Renal pelvis (tissue), 12 donors: ENCODE measurements around the gene CEP85L. TPM values are rescaled to one million over a fixed set of nuclear protein-coding genes. Genes with fewer than 3 reads are reported as not detected.

Source experiments
- DNase-seq: peaks from one replicate; pipeline ENCODE4 v3.0.0-alpha.2; 2013
- long read RNA-seq, 16 experiments: transcript quantifications; one replicate each; lab custom pipeline, GENCODE V29; 2026
- polyA plus RNA-seq, 3 donors: library from polyadenylated mRNA; unstranded; fragments of 120-200 nt; gene quantifications; one replicate each; pipeline ENCODE4 v1.2.1, GENCODE V29; 2013; ENCODE audit not compliant: insufficient read length in 3 of 3

CEP85L gene
- 1 to 10 TPM; 6.3 to 6.4 (median 6.4) TPM for polyA plus RNA-seq
- long read RNA-seq, donor 1, full-length matches to known transcripts, result 1 of 1 reads
- long read RNA-seq, donor 1, partial matches to known transcripts, result 0 of 1 reads
- long read RNA-seq, donor 1, other reads (novel, unspliced or antisense), result 0 of 1 reads
- long read RNA-seq, donor 2, full-length matches to known transcripts, result 2 of 2 reads
- long read RNA-seq, donor 2, partial matches to known transcripts, result 0 of 2 reads
- long read RNA-seq, donor 2, other reads (novel, unspliced or antisense), result 0 of 2 reads
- long read RNA-seq, donor 3, full-length matches to known transcripts, result 1 of 1 reads
- long read RNA-seq, donor 3, partial matches to known transcripts, result 0 of 1 reads
- long read RNA-seq, donor 3, other reads (novel, unspliced or antisense), result 0 of 1 reads
- long read RNA-seq, donor 4, result 0 reads
- long read RNA-seq, donor 5, result 0 reads
- long read RNA-seq, donor 6, full-length matches to known transcripts, result 1 of 1 reads
- long read RNA-seq, donor 6, partial matches to known transcripts, result 0 of 1 reads
- long read RNA-seq, donor 6, other reads (novel, unspliced or antisense), result 0 of 1 reads
- long read RNA-seq, donor 7, full-length matches to known transcripts, result 1 of 1 reads
- long read RNA-seq, donor 7, partial matches to known transcripts, result 0 of 1 reads
- long read RNA-seq, donor 7, other reads (novel, unspliced or antisense), result 0 of 1 reads
- long read RNA-seq, donor 8, result 0 reads
- long read RNA-seq, donor 9, full-length matches to known transcripts, result 1 of 1 reads
- long read RNA-seq, donor 9, partial matches to known transcripts, result 0 of 1 reads
- long read RNA-seq, donor 9, other reads (novel, unspliced or antisense), result 0 of 1 reads
- long read RNA-seq, donor 10, result 0 reads
- long read RNA-seq, donor 11, full-length matches to known transcripts, result 1 of 1 reads
- long read RNA-seq, donor 11, partial matches to known transcripts, result 0 of 1 reads
- long read RNA-seq, donor 11, other reads (novel, unspliced or antisense), result 0 of 1 reads
- long read RNA-seq, donor 12, result 0 reads
- long read RNA-seq, donor 13, partial matches to known transcripts, result 10 of 10 reads
- long read RNA-seq, donor 13, other reads (novel, unspliced or antisense), result 0 of 10 reads
- long read RNA-seq, donor 14, result 0 reads
- long read RNA-seq, donor 15, result 0 reads
- long read RNA-seq, donor 16, full-length matches to known transcripts, result 1 of 1 reads
- long read RNA-seq, donor 16, partial matches to known transcripts, result 0 of 1 reads
- long read RNA-seq, donor 16, other reads (novel, unspliced or antisense), result 0 of 1 reads

DNA sequence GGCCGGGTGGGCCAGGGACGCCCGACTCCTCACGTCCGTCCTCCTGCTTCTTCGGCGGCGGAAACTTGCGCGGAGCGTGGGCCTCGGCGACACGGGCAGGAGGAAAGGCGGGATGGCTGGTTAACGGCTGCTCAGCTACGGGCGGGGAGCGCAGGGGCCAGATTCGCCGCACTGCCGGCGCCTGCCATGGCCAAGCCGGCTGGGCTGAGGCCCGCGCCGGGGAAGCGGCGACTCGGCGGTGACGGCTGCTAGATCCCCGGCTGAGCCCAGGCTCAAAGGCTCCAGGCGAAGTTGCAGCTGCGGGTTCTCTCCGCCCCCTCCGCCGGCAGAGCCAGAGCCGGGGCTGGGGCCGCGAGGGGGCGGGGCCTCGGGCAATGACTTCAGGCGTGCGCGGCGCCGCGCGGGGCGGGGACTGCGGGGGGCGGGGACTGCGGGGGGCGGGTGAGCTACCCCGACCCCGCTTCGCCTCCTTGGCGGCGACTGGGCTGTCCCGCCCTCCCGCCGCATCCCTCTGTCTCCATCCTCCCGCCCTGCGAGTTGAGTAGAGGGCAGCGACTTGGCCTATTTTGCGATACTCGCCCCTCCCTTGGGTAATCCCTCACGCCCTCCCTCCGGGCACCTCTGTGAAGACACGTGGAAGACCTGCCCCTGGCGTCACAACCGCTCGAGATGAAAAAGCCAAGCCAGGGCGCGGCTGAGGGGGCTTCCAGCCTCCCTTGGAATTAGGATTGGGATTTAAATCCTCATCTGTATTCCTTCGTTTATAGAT lies at the start of gene CEP85L:
Gene CEP85L (minus strand): TSS at position 310 of the 769 bp plus-strand sequence. CDS start 322 bp downstream, outside the sequence.
- DNase-seq, result peak; percentile 90

DNA sequence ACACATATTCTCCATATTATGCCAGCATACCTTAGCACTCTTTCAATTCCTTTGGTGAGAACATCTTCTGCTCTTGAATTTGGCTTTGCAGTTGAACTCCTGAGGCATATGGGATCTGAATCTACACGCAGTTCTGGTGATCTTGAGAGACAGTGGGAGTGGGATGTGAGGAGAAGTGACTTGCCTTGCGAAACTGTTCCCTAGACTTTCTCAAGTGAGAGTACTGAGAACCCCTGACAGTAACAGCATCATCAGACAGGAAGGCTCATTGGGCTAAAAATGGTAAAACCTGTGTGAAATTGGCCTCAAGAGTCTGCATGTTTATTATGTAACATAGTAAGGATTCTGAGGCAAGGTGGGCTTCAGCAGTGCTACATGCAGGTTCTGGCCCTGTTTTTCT lies 49.1 kb upstream of the CEP85L start:
- DNase-seq, result no peak

DNA sequence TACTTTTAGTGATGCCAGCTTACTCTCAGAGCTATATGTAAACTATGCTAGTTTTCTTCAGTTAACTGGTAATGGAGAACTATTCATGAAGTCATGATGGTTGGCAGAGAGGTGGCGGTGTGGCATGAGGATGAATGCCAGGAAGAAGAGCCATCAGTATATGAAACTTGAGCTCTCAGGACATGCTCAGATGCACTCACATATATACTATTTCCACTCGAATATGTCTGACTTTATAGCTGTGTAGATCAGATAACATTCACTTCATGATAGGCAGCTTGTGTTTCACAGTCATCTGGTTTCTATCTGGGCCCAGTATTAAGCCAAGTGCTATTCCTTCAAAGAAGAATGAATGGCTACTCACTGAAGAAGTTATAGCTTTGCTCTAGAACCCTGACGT lies 46.2 kb upstream of the CEP85L start:
- no peak for DNase-seq

DNA sequence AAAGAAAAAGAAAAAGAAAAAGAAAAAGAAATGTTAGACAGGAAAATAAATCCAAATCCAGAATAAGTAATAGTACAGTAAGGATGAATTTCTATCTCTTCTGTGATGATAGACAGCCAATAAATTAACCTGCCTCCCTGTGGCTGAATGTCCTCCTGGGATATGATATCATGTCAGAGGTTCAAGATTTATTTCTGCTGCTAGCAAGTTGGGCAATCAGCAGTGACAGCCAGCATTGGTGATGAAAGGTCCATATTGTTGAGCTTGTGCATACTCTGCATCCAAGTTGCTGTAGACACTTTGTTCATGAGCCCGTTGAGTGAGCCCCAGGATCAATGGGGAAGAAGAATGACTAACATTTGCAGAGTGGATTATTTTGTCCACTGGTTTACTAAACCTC lies 44.9 kb upstream of the CEP85L start:
- no peak for DNase-seq

DNA sequence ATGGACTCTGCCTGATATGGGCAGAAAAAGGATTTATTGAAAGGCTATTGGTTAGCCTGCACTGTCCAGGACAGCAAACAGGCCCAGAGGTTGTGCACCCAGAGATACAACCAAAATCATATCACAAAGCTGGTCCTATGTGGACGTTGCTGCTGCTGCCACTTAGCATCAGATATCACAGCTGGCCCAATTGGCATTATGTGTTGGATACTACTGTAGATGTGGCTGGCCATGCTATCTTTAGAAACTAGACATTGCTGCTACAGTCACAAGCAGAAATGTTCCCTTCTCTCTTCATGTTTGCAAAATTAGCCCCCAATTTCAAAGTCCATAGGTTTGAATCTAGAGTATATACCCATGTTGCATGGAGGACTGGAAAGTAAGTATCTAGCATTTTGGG lies 42.2 kb upstream of the CEP85L start:
- DNase-seq, result no peak

DNA sequence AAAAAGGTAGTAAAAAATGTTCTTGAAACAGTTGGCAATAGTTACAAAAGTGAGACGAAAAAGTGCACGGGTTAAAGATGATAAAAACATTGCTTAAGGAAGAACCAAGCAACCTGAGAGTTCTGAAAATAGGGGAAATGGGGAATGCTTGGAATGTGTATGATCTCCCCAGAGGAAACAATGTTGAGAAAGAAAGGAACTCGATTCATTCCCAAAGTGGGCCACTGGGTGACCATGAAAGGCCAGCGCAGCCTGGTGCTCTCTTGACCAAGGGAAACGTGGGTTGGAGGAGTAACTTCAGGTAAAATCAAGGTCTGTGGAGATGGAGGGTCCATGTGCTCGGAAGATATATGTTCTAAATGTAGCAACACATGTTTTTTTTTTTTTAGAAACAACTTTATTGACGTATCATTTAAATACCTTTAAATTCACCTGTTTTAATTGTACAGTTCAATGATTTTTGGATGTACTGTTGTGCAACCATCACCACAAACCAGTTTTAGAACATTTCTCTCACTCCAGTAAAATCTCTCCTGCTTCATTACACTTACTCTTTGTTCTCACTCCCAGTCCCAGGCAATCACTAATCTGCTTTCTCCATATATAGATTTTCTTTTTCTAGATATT lies 34.5 kb upstream of the CEP85L start:
- no peak for DNase-seq

DNA sequence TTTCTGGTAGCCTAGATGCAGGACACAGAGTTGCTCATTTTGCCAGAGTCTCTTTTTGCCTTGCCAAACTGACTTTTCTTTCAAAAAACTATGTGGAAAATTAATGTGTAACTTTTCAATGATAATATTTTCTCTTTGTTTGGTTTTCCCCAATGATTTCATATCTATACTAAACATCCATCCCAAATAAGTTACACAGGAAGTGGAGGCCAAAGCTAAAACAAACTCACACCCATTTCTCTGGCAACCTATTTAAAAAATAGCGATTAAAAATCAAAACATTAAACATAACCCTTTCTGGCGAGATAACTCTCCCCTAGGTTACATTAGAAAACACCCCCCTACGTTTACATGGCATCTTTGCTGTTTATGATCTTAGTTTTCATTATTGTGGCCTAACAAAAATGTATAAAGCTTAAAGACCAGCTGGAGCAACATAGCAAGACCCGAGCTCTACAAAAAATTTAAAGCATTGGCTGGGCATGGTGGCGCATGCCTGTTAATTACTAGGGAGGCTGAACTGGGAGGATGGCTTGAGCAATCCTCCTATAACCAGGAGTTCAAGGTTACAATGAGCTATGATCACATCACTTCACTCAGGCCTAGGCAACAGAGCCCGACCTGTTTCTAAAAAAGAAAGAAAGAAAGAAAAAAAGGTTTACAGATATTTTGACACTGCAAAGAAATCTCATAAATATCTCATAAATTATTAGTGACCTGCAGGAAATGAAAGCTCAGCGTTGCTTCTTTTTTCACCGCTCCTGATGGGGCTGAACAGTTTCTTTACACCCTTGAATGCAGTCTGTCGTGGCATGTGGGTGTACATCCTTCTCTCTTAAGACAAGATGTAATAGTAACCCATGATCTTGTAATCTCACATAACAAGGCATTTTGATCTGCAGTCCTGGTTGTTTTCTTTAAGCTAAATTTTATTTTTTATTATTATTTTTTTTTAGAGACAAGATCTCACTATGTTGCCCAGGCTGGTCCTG lies 32.8 kb upstream of the CEP85L start:
- no peak for DNase-seq

DNA sequence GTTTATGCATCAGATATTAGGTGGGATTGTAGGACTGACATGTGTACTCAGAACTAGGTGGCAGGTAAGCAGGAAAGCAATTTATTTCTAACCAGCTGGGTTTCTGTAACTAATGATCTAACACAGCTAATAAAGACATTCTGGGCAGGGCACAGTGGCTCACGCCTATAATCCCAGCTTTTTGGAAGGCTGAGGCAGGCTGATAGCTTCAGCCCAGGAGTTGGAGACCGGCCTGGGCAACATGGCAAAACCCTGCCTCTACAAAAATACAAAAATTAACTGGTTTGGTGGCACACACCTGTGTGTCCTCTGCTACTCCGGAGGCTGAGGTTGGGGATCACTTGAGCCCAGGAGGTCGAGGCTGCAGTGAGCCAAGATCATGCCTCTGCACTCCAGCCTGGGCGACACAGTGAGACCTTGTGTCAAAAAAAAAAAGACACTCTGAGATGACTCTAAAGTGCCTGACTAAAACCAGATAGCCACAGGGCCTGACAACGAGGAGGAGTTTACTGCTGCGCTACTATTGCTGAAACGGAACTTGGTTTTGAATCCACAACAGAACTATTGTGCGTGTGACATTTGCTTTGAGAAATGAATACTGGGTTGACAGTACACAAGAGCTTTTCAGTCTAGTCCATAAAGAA lies 29.2 kb upstream of the CEP85L start:
- no peak for DNase-seq

DNA sequence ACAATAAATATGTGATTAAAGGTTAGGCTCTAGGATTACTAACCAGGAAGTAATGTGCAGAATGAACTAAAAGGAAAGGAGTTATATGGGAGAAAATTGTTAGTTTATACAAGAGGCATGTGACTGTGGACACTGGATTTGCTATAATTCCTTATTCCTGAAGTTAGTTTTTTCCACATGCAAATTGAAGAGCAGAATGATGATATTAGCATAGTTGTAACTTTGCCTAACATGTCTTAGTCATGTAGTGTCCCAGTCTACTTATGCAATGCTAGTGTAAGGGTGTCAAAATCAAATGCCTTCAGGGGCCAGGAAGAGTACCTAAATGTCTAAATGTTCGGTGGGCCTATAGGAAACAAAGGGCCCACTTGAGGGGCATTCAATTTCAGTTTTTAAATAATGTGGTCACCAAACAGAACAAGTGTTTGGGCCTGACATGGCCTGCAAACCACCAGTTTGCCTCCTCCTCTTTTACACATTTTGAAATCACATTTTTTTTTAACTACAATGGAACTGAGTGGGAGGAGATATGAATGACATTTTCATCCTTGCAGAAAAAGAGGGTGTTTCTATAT lies 28.0 kb upstream of the CEP85L start:
- DNase-seq, result no peak

DNA sequence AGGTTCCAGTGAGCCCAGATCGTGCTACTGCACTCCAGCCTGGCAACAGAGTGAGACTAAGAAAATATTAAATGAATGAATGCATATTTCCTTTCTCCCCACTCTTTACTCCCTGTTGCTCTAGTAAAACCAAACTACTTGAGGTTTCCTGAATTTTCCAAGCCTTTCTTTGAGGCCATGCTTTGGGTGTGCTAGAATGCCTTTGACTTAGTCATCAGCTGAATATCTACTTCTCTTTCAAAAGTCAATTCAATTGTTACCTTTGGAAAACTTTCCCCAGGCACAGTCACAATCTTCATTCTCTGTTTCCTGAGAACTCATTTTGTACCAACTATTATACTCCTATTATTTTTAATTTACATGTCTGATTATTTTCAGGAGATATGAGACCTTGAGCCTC lies 27.5 kb upstream of the CEP85L start:
- no peak for DNase-seq

DNA sequence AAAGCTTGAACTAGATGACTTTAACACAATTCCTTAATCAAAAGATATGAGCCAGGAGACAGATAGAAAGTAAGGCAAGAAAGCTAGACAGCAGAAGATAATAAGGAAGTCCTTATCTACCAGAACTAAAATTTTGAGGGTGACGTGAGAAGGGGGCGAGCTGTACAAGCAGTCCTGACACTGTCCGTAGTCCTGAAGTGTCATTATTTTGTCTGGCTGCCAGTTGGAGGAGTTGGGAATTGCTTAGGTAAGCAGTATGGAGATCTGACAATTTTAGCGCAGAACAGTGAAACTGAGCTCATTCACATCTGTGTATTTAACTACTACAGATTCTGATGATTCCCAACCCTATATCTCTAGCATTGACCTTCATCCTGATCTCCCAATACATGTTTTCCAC lies 25.8 kb upstream of the CEP85L start:
- no peak for DNase-seq

DNA sequence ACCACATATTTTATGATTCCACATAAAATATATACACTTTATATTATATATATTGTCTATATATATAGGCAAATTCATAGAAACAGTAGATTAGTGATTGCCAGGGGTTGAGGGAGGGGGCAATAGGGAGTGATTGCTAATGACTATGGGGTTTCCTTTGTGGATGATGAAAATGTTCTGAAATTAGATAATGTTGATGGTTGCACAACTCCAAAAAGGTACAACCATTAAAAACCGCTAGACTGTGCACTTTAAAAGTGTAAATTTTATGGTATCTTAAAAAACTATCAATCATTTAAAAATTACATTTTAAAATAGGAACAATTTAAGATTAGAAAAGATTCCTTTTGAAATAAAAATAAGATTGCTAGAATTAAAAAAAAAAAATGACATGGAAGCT lies 23.8 kb upstream of the CEP85L start:
- DNase-seq, result no peak

DNA sequence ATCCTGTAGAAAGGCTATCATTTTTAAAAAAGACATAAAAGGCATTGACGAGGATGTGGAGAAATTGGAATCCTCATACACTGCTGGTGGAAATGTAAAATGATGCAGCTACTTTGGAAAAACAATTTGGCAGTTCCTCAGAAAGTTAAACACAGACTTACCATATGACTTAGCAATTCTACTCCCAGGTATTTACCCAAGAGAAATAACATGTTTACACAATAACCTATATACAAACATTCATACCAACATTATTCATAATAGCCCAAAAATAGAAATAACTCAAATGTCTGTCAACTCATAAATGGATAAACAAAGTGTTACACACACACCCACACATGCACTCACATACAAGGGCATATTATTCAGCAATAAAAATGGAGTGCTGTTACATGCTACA lies 23.4 kb upstream of the CEP85L start:
- no peak for DNase-seq

DNA sequence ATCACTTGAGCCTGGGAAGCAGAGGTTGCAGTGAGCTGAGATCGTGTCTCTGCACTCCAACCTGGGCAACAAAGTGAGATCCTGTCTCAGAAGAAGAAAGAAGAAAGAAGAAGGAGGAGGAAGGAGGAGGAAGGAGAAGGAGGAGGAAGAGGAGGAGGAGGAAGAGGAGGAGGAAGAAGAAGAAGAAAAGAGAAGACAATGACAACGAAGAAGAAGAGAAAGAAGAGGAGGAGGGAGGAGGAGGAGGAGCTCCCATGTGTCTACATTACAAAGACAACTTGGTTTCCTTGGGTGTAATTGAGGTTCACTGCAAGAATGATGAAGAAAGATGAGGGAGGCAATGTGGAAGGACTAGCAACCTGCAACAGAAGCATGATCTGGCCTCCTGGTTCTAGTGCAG lies 21.3 kb upstream of the CEP85L start:
- no peak for DNase-seq

DNA sequence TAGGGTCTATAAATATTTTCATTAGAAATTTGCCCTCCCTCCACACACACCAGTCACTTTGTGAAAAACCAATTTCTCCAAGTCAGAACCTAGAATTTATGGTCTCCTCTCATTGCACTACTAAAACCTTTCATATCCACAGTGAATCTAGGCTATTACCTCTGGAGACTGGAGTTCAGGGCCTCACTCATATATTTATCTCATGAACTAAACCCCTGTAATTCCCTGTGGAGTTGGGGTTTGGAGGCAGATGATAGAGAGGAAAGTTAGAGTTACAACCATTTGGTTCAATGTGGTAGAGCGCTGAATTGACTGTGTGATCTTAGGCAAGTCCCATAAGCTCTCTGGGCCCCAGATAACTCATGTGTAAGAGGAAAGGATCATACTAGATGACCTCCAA lies 18.2 kb upstream of the CEP85L start:
- DNase-seq, result no peak

DNA sequence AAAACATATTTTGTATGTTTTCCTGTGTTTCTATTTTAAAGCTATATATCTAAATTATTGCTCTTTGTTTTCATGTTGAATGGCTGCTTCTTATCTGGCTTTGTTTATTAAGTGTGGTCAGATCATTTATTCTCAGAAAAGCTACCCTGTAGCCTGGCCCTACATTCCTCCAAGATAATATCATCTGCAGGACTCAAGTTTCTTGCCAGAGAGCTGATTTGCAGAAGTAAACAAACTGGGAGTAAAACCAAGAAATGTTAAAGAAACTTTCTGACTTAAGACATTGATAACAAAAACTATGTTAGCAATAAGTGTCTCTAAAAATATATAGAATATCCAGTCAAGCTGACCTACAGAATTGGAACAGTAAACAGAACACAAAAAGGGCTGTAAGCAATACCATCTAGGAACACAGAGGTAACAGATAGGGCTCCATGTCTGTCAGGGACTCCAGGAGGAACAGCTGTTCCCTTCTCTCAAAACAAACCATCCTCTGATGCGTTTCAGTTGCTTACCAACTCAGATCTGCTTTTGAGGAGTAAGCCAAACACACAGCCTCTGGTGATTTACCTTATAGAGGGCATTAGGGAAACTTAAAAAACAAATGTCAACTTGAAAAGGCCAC lies 17.5 kb upstream of the CEP85L start:
- DNase-seq, result peak; percentile 42

DNA sequence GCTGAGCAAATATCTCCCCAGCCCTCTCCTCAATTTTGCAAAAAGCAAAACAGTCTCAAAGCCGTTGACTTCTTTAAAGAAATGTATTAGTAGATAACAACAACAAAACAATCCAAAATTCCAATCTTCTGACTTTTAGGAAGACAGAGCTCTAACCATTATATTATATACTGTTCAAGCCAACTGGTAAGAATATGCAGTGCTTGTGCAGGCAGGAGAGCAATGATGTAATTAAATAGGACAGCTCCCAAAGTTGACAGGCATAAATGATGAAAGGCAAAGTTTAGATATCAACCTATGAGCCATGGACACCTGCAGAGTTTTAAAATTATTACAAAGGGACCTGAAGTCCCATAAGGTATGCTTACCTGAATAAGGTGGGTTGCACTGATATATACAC lies 16.6 kb upstream of the CEP85L start:
- no peak for DNase-seq

DNA sequence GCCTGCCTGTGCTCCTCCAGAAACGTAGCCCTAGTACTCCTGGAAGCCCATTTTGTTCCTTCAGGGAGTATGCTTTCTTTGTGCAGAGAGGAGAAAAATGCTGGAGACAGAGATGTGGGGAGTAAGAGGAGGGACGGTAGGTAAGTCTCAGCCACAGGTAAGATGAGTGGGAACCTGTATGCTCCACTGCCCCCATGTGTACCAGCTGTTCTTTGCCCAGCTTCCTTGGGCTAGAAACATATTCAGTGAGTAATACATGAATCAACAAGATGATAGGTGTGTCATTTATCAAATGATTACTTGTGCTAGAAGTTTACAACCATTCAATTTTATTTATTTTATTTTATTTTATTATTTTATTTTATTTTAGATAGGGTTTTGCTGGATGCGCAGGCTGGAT lies 13.6 kb upstream of the CEP85L start:
- DNase-seq, result no peak
